ENCODE results near the gene BABAM2. TPM values are rescaled to one million over a fixed set of nuclear protein-coding genes. Genes with fewer than 3 reads are reported as not detected.

Gene BABAM2
- total RNA-seq, 6 experiments from 2014 or later, result 17.1 to 39.4 (median 25.5) TPM

GRCh38 chr2:27847333-27847732 lies 43.2 kb upstream of the BABAM2 start:
- 81% methylated on average over 2 of the region's 2 CpGs for WGBS (ENCODE audit: insufficient coverage, low coverage, low lambda C conversion rate, missing lambda C conversion rate)
- H3K27me3 ChIP-seq, result no peaks in the 10 kb centered on the region
- peaks cover 0 to 7% (median 0%) of the 10 kb centered on the region in 4 donors for H3K36me3 ChIP-seq
- ATAC-seq (no peak), DNase-seq (no peak)
- H3K4me1 ChIP-seq, result no peaks in the 10 kb centered on the region
- TF ChIP-seq, protein P1, sequence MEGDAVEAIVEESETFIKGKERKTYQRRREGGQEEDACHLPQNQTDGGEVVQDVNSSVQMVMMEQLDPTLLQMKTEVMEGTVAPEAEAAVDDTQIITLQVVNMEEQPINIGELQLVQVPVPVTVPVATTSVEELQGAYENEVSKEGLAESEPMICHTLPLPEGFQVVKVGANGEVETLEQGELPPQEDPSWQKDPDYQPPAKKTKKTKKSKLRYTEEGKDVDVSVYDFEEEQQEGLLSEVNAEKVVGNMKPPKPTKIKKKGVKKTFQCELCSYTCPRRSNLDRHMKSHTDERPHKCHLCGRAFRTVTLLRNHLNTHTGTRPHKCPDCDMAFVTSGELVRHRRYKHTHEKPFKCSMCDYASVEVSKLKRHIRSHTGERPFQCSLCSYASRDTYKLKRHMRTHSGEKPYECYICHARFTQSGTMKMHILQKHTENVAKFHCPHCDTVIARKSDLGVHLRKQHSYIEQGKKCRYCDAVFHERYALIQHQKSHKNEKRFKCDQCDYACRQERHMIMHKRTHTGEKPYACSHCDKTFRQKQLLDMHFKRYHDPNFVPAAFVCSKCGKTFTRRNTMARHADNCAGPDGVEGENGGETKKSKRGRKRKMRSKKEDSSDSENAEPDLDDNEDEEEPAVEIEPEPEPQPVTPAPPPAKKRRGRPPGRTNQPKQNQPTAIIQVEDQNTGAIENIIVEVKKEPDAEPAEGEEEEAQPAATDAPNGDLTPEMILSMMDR (IDR thresholded peaks at IDR 0.05), result no peak
- TF ChIP-seq POLR2A (IDR thresholded peaks at IDR 0.05), result no peak
- intact Hi-C loops (cut with DNase I), result no loop called here
- no peaks in the 10 kb centered on the region for H3K9me3 ChIP-seq
- H3K4me3 ChIP-seq, result no peak overlapping the region
- no peak overlapping the region for H3K27ac ChIP-seq

DNA sequence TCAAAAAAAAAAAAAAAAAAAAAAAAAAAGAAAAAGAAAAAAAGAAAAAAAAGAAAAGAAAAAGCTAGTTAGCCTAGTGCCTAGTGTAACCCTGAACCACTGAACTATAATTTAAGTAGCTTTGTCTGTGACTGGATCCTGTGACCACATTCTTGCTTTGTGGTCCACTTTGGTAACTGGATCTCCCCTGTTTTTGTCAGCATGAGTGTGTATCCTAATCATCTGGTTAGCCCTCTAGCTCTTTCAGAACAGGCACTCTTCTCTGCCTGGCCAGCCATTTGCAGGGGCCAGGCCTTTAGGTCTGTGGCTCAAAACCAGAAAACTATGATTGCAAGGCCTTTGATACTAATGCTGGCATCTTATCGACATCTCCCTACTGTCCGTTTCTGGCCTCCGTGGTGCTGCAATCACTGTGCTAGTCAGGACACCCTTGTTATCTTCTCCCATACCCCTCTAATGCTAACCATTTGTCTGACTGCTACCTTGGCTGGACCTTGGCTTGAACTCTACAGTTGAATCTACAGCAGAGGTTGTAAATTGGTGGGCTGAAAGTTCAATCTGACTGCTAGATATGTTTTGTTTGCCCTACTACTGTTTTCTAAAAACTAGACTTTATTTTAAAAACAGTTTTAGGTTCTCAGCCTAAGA lies 40.8 kb upstream of the BABAM2 start:
- intact Hi-C loops (cut with DNase I), result no loop called here
- Histone ChIP-seq H3K27me3 (no peaks in the 10 kb centered on the region), H3K27ac (no peak overlapping the region), H3K36me3 (peaks cover 0 to 7% (median 0%) of the 10 kb centered on the region in 4 donors), H3K4me3 (no peak overlapping the region), H3K4me1 (peaks cover 0 to 9% (median 4%) of the 10 kb centered on the region in 4 donors), H3K9me3 (no peaks in the 10 kb centered on the region)
- DNase-seq (no peak), ATAC-seq (no peak)
- WGBS (ENCODE audit: insufficient coverage, low coverage, low lambda C conversion rate, missing lambda C conversion rate), result 86% methylated on average over 3 of the region's 3 CpGs
- no peak for TF ChIP-seq POLR2A (IDR thresholded peaks at IDR 0.05)
- TF ChIP-seq, protein P1 (IDR thresholded peaks at IDR 0.05), result no peak

DNA sequence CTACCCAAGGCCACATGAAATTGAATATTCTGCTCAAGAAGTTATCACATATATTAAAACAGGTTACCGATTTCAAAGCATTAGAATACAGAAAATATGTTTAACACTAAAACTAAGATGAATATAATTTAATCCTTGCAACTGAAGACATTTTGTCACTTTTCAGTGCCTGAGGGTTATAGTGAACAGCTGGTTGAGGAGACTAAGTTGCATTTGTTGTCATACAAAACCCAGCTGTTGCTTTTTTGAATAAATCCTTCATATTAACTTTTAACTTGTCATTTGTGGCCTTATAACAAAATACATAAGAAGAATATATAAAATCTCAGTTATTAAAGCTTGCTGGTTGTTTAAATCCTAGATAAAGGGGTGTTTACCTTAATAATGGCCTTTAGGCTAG lies 37.8 kb upstream of the BABAM2 start:
- Histone ChIP-seq H3K4me1 (peaks cover 0 to 9% (median 4%) of the 10 kb centered on the region in 4 donors), H3K4me3 (no peak overlapping the region), H3K27ac (no peak overlapping the region), H3K9me3 (no peaks in the 10 kb centered on the region), H3K27me3 (no peaks in the 10 kb centered on the region), H3K36me3 (no peaks in the 10 kb centered on the region)
- ATAC-seq (no peak), DNase-seq (no peak)
- TF ChIP-seq, protein P1 (IDR thresholded peaks at IDR 0.05), result no peak
- TF ChIP-seq POLR2A (IDR thresholded peaks at IDR 0.05), result no peak
- intact Hi-C loops (cut with DNase I), result no loop called here
- WGBS (ENCODE audit: insufficient coverage, low coverage, low lambda C conversion rate, missing lambda C conversion rate), result 100% methylated on average over 1 of the region's 1 CpG

GRCh38 chr2:27854229-27854862 lies 36.2 kb upstream of the BABAM2 start:
- Histone ChIP-seq H3K27ac (no peak overlapping the region), H3K4me1 (peaks cover 0 to 9% (median 4%) of the 10 kb centered on the region in 4 donors), H3K27me3 (no peaks in the 10 kb centered on the region), H3K9me3 (no peaks in the 10 kb centered on the region), H3K36me3 (no peaks in the 10 kb centered on the region), H3K4me3 (no peak overlapping the region)
- no peak for TF ChIP-seq POLR2A (IDR thresholded peaks at IDR 0.05)
- TF ChIP-seq, protein P1 (IDR thresholded peaks at IDR 0.05), result no peak
- whole genome bisulfite sequencing (ENCODE audit: insufficient coverage, low coverage, low lambda C conversion rate, missing lambda C conversion rate), result 34% methylated on average over 3 of the region's 3 CpGs
- peak; percentile 22 to 62 (median 57) for DNase-seq
- peak; percentile 79 to 89 (median 85) for ATAC-seq
- intact Hi-C loops (cut with DNase I), result no loop called here

Data from right lobe of liver (tissue), 6 donors.